Measurements from ENCODE around the gene GNB1. TPM values are rescaled to one million over a fixed set of nuclear protein-coding genes. Genes with fewer than 3 reads are reported as not detected.
A peak's percentile ranks its signal among the peaks of the same experiment; 100 is the strongest.

GNB1 gene
- polyA plus RNA-seq, 3 donors, result 41.9 to 357 (median 111) TPM

GRCh38 chr1:1808206-1808605 lies 82.7 kb downstream of the GNB1 start:
- peak overlapping the region in 1 of 7 donors; percentile 72 for H3K27ac Mint-ChIP-seq
- no peaks in the 10 kb centered on the region for H3K27me3 ChIP-seq (ENCODE audit: control insufficient read depth in 2 of 2, insufficient read depth in 2 of 2, low read length in 2 of 2)
- no peaks in the 10 kb centered on the region for H3K4me1 Mint-ChIP-seq
- peaks cover 40 to 78% of the 10 kb centered on the region in 2 donors for H3K36me3 Mint-ChIP-seq
- H4K20me1 ChIP-seq (ENCODE audit: insufficient read depth, low read length), result peaks cover 94% of the 10 kb centered on the region
- H3K36me3 ChIP-seq (replicated peaks in 1 of 2; ENCODE audit: control insufficient read depth in 1 of 2, insufficient read depth in 2 of 2, low read length in 2 of 2), result peaks cover 62 to 96% of the 10 kb centered on the region in 2 donors
- no peaks in the 10 kb centered on the region for H3K9me3 ChIP-seq (replicated peaks in 1 of 2; ENCODE audit: control insufficient read depth in 1 of 2, insufficient read depth in 1 of 2, low read length in 2 of 2)
- H3K9me3 Mint-ChIP-seq, result no peaks in the 10 kb centered on the region
- WGBS (ENCODE audit: insufficient coverage), result 98% methylated on average over 6 of the region's 10 CpGs
- intact Hi-C loops (cut with micrococcal nuclease), result no loop called here
- no peak for DNase-seq
- peak overlapping the region in 1 of 2 donors; percentile 26 for H3K27ac ChIP-seq (ENCODE audit: low read depth in 1 of 2, low read length in 2 of 2)
- H3K4me3 Mint-ChIP-seq, result no peak overlapping the region
- no peaks in the 10 kb centered on the region for H3K4me1 ChIP-seq (ENCODE audit: control insufficient read depth in 1 of 2, insufficient read depth in 2 of 2, low read length in 2 of 2)
- H3K4me3 ChIP-seq (replicated peaks in 1 of 3; ENCODE audit: low read depth in 2 of 3, low read length in 3 of 3), result no peak overlapping the region
- no peaks in the 10 kb centered on the region for H3K27me3 Mint-ChIP-seq (ENCODE audit: low read depth in 3 of 3)
- no peak overlapping the region for H3K9ac ChIP-seq (ENCODE audit: insufficient read depth, low read length, poor library complexity, severe bottlenecking)
- no peak for TF ChIP-seq CTCF (IDR thresholded peaks at IDR 0.05)
- H3K4me2 ChIP-seq (replicated peaks; ENCODE audit: extremely low read depth, low read length, poor library complexity, severe bottlenecking), result no peak overlapping the region
- no peak overlapping the region for H2AFZ ChIP-seq (ENCODE audit: insufficient read depth, low read depth, low read length, poor library complexity, severe bottlenecking)
- H3K79me2 ChIP-seq (ENCODE audit: insufficient read depth, low read length), result peaks cover 84% of the 10 kb centered on the region

- DNase-seq, result no peak
- peaks cover 64 to 96% of the 10 kb centered on the region in 2 donors for H3K36me3 ChIP-seq (replicated peaks in 1 of 2; ENCODE audit: control insufficient read depth in 1 of 2, insufficient read depth in 2 of 2, low read length in 2 of 2)
- H3K4me3 Mint-ChIP-seq, result no peak overlapping the region
- peak overlapping the region in 1 of 2 donors; percentile 40 for H3K27ac ChIP-seq (ENCODE audit: low read depth in 1 of 2, low read length in 2 of 2)
- H3K4me1 ChIP-seq (ENCODE audit: control insufficient read depth in 1 of 2, insufficient read depth in 2 of 2, low read length in 2 of 2), result no peaks in the 10 kb centered on the region
- no peaks in the 10 kb centered on the region for H3K9me3 Mint-ChIP-seq
- TF ChIP-seq CTCF (IDR thresholded peaks at IDR 0.05), result no peak
- H3K36me3 Mint-ChIP-seq, result peaks cover 40 to 78% of the 10 kb centered on the region in 2 donors
- peaks cover 94% of the 10 kb centered on the region for H4K20me1 ChIP-seq (ENCODE audit: insufficient read depth, low read length)
- no peak overlapping the region for H3K4me2 ChIP-seq (replicated peaks; ENCODE audit: extremely low read depth, low read length, poor library complexity, severe bottlenecking)
- no peak overlapping the region for H3K4me3 ChIP-seq (replicated peaks in 1 of 3; ENCODE audit: low read depth in 2 of 3, low read length in 3 of 3)
- no peaks in the 10 kb centered on the region for H3K9me3 ChIP-seq (replicated peaks in 1 of 2; ENCODE audit: control insufficient read depth in 1 of 2, insufficient read depth in 1 of 2, low read length in 2 of 2)
- H3K9ac ChIP-seq (ENCODE audit: insufficient read depth, low read length, poor library complexity, severe bottlenecking), result no peak overlapping the region
- H3K27me3 Mint-ChIP-seq (ENCODE audit: low read depth in 3 of 3), result no peaks in the 10 kb centered on the region
- no peaks in the 10 kb centered on the region for H3K27me3 ChIP-seq (ENCODE audit: control insufficient read depth in 2 of 2, insufficient read depth in 2 of 2, low read length in 2 of 2)
- H3K79me2 ChIP-seq (ENCODE audit: insufficient read depth, low read length), result peaks cover 84% of the 10 kb centered on the region
- intact Hi-C loops (cut with micrococcal nuclease), result no loop called here
- H3K27ac Mint-ChIP-seq, result peak overlapping the region in 4 of 7 donors; percentile 50 to 77 (median 56)
- no peak overlapping the region for H2AFZ ChIP-seq (ENCODE audit: insufficient read depth, low read depth, low read length, poor library complexity, severe bottlenecking)
- no peaks in the 10 kb centered on the region for H3K4me1 Mint-ChIP-seq
- no CpG with 5 or more reads among the region's 2 CpGs for WGBS (ENCODE audit: insufficient coverage)
Measured at GRCh38 chr1:1806890-1807289, 84.0 kb downstream of the GNB1 start.
